Omental fat pad (tissue), 4 donors: ENCODE measurements around the gene EI24. TPM values are rescaled to one million over a fixed set of nuclear protein-coding genes. Genes with fewer than 3 reads are reported as not detected.
A peak's percentile ranks its signal among the peaks of the same experiment; 100 is the strongest.
"Not testable (repeated sequence)": the region's sequence is repeated elsewhere in the genome, so short reads cannot be mapped to it uniquely, and the experiment has no call there.

ENCODE experiments used
- ATAC-seq: fragments of 150-250 bp; one replicate; pipeline ENCODE4 v1.9.1; 2016; ENCODE audit warnings: mild to moderate bottlenecking, moderate library complexity; ENCODE audit not compliant: low FRiP score
- DNase-seq: peaks from one replicate; pipeline ENCODE4 v3.0.0-alpha.2; 2019; ENCODE audit warnings: low spot score
- total RNA-seq, 4 donors: library from RNA; depleted of rRNA; stranded (reverse); fragments of >200 nt; gene quantifications; one replicate each; pipeline ENCODE4 v1.1.0, GENCODE V29; 2016
- TF ChIP-seq, protein P1 (sequence below), 3 donors: fragments of 450-650 bp; IDR thresholded peaks; one replicate each; pipeline ENCODE4 v1.5.1; 2016 to 2017; ENCODE audit warnings: antibody characterized with exemption in 3 of 3, mild to moderate bottlenecking in 3 of 3, moderate library complexity in 2 of 3

EI24 gene
- 100 to 1,000 TPM in 1 of 4 donors, 10 to 100 TPM in 3; 68.6 to 116 (median 85.5) TPM for total RNA-seq

DNA sequence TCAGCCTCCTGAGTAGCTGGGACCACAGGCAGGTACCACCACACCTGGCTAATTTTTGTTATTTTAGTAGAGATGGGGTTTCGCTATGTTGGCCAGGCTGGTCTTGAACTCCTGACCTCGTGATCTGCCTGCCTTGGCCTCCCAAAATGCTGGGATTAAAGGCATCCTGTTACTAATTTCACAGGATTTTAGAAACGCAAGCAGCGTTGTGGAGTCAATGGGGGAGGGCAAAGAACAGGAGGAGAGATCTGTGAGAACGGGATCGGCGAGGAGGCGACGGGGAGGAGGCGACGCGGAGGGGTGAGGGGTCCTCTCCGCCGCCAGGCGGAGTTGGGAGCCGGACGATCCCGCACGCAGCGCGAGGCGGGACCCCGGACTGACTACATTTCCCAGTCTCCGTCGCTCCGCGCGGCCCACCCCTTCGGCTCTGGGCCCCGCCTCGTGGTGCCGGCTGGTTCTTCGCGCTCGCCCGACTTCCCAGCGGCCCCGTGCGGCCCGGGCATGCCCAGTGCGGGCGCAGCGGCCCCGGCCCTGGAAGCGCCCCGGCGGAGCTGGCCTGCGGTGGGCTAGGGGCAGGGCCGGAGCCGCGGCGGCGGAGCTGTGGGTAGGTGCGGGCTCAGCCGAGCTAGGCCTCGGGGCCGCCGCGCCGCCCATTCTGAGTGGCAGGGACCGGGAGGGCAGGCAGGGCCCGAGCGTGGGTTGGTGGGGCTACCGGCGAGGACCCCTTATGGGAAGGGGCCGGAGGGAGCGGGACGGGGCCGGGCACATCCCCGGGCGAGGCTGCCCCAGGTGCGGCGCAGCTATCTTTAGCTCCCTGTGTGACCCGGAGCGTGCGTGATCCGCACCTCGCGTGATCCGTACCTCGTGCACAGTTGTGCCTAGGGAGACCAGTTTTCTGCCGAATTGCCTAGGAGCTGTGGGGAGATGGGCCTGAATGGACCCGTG, at the start of gene EI24:
Gene EI24 (plus strand): TSS at position 508 of the 945 bp plus-strand sequence. CDS start 3,051 bp downstream, outside the sequence.
- TF ChIP-seq, protein P1, sequence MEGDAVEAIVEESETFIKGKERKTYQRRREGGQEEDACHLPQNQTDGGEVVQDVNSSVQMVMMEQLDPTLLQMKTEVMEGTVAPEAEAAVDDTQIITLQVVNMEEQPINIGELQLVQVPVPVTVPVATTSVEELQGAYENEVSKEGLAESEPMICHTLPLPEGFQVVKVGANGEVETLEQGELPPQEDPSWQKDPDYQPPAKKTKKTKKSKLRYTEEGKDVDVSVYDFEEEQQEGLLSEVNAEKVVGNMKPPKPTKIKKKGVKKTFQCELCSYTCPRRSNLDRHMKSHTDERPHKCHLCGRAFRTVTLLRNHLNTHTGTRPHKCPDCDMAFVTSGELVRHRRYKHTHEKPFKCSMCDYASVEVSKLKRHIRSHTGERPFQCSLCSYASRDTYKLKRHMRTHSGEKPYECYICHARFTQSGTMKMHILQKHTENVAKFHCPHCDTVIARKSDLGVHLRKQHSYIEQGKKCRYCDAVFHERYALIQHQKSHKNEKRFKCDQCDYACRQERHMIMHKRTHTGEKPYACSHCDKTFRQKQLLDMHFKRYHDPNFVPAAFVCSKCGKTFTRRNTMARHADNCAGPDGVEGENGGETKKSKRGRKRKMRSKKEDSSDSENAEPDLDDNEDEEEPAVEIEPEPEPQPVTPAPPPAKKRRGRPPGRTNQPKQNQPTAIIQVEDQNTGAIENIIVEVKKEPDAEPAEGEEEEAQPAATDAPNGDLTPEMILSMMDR (IDR thresholded peaks at IDR 0.05): peak in 1 of 3 donors; percentile 7
- ATAC-seq (peak; percentile 97), DNase-seq (peak; percentile 57)

DNA sequence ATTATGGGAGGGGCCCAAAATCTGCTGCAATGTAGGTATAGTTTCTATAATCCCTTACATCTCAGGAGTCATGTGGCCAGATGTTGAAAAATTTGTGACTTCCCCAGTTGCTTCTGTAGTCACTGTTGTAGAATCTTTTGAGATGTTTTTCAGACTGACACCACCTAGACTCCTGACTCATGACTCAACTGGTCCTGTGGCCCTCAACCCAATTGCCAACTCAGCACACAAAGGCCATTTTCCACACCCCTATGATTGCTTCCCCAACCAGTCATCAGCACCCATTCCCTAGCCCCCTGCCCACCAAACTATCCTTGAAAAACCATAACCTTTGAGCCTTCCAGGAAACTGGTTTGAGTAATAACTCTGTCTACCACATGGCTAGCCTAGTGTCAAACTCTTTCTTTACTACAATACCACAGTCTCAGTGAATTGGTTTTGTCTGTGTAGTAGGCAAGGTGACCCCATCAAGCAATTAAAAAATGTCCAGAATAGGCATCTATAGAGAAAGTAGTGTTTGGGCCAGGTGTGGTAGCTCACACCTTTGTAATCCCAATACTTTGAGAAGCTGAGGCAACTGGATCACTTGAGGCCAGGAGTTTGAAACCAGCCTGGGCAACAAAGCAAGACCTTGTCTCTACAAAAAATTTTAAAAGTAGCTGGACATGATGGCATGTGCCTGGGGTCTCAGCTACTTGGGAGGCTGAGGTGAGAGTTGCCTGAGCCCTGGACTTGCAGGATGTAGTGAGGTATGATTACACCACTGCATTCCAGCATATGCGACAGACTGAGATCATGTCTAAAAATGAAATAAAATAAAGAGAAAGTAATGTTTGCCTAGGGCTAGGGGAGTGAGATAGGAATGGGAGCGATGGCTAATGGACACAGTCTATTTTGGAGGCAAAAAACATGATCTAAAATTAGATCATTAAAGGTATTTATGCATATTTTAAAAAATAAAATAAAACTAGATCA, 49.1 kb upstream of the EI24 start:
- TF ChIP-seq, protein P1 (IDR thresholded peaks at IDR 0.05): no peak
- no peak for DNase-seq
- ATAC-seq: no peak

DNA sequence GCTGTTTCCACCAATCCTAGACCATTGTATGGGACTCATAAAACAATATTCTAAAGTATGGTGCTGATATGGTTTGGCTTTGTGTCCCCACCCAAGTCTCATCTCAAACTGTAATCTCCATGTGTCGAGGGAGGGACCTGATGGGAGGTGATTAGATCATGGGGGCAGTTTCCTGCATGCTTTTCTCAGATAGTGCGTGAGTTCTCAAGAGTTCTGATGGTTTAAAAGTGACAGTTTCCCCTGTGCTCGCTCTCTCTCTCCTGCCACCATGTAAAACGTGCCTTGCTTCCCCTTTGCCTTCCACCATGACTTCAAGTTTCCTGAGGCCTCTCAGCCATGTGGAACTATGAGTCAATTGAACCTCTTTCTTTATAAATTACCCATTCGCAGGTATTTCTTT, 44.0 kb upstream of the EI24 start:
- TF ChIP-seq, protein P1 (IDR thresholded peaks at IDR 0.05): no peak
- ATAC-seq: no peak
- DNase-seq: no peak

DNA sequence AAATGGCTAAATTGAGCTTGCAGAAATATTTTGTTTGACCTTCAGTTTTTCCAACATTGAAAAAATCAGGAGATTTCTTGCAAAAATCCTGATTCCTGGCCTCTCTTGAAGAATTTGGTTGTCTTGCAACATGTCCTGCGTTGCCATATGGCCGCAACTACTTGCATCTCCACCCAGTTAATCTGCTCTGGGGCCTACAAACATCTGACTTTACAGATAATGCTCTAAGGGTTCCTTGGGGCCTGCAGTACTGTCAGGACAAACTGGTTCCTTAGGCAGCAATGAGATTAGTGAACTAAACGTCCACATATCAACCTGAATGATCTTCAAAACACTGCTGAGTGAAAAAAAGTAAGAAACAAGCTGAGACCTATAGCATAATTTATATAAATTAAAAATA, 36.6 kb upstream of the EI24 start:
- ATAC-seq (no peak), DNase-seq (no peak)
- TF ChIP-seq, protein P1 (IDR thresholded peaks at IDR 0.05): no peak

DNA sequence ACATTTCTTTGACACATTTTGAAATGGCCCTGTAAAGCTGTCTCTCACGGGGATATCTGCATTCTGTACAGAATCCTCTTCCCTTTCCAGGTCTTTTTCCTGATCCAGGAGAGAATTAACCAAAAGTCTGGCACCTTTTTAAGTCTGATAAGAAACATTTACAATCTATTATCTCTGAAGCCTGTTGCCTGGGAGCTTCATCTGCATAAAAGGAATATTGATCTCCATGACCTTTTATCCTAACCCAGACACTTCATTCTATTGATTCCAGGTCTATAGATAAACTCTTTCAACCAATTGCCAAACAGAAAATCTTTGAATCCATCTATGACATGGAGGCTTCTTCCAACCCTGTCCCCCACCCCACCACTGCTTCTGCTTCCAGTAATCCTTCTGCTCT, 33.7 kb upstream of the EI24 start:
- no peak for ATAC-seq
- TF ChIP-seq, protein P1 (IDR thresholded peaks at IDR 0.05): no peak

DNA sequence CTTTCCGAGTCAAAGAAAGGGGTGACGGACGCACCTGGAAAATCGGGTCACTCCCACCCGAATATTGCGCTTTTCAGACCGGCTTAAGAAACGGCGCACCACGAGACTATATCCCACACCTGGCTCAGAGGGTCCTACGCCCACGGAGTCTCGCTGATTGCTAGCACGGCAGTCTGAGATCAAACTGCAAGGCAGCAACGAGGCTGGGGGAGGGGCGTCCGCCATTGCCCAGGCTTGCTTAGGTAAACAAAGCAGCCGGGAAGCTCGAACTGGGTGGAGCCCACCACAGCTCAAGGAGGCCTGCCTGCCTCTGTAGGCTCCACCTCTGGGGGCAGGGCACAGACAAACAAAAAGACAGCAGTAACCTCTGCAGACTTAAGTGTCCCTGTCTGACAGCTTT, 32.4 kb upstream of the EI24 start:
- not testable (repeated sequence) for DNase-seq, ATAC-seq

More for the DNA sequence above, 33.7 kb upstream of the EI24 start:
- no peak for DNase-seq

DNA sequence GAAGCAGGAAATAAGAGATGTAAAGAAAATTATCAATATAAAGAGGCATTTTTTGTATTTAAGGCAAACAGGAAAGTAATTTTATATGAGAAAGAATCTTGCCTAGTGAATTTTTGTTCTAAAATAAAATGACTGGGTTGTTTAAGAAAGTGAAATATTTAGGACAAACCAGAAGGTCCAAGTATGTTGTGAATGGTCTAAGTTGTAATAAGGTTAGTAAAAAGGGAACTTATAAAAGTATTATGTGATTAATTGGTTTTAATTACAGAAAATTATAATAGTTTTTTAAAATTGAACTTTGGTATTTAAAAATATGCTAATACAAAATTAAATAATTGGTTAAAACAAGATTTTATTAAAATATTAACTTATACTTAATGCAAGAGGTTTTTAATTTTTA, 26.6 kb upstream of the EI24 start:
- DNase-seq (no peak), ATAC-seq (no peak)
- TF ChIP-seq, protein P1 (IDR thresholded peaks at IDR 0.05): no peak
